GM21723 (cell line): ENCODE data around the gene ASNS.
"Not testable (repeated sequence)": the region's sequence is repeated elsewhere in the genome, so short reads cannot be mapped to it uniquely, and the experiment has no call there.

Experiments
- ATAC-seq: cut with Tn5 transposase; IDR thresholded peaks from one replicate; pipeline ENCODE4 v1.9.1; 2021; ENCODE audit warnings: mild to moderate bottlenecking, moderate library complexity; ENCODE audit not compliant: unreplicated experiment

ASNS gene, protein sequence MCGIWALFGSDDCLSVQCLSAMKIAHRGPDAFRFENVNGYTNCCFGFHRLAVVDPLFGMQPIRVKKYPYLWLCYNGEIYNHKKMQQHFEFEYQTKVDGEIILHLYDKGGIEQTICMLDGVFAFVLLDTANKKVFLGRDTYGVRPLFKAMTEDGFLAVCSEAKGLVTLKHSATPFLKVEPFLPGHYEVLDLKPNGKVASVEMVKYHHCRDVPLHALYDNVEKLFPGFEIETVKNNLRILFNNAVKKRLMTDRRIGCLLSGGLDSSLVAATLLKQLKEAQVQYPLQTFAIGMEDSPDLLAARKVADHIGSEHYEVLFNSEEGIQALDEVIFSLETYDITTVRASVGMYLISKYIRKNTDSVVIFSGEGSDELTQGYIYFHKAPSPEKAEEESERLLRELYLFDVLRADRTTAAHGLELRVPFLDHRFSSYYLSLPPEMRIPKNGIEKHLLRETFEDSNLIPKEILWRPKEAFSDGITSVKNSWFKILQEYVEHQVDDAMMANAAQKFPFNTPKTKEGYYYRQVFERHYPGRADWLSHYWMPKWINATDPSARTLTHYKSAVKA

DNA sequence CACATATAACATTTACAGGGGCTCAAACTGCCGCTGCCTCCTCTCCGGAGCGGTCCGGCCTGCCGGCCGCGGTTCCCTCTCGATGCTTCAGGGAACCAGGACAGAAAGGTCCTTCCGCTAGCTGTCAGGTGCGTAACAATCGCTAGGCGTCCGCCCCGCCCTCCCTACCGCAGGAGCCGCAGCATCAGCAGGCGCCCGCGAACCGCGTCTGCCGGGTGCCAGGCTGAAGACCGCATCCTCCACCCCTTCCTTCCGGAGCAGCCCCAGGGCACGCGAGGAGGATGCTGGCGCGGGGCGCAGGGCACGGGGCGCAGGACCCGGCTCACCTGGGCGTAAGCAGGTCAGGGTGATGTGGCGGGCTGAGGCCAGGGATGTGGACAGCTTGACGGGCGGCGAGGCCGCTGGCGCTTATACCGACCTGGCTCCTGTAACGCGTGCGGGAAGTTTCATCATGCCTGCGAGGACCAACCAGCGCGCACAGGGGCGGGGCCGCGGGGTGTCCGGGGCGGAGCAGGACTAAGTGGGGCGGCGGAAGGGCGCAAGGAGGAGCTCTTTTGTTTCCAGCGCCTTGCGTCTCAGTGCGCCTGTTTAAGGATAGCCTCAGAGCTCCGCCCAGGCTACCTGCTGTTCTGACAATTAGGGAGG, at the start of gene ASNS:
Gene ASNS, minus strand, starts transcription at position 384 of the 645 bp plus-strand sequence. CDS start 3,252 bp downstream, outside the sequence.
- ATAC-seq = peak; percentile 99

DNA sequence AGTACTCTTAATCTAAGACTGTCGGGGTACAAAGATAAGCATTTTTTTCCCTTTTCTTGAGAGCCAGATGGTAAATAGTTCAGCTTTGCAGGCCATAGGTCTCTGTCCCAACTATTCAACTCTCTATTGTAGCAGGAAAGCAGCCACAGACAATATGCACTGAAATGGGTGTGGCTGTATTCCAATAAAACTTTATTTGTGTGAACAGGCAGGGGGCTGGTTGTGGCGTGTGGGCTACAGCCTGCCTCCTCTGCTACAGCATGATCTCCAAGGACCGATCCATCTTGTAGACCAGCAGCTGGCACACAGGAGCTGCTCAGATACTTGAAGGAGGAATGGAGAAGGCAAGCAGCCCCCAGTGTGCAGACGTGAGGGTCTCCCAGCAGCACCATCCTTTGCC, 49.0 kb upstream of the ASNS start:
- ATAC-seq = not testable (repeated sequence)

DNA sequence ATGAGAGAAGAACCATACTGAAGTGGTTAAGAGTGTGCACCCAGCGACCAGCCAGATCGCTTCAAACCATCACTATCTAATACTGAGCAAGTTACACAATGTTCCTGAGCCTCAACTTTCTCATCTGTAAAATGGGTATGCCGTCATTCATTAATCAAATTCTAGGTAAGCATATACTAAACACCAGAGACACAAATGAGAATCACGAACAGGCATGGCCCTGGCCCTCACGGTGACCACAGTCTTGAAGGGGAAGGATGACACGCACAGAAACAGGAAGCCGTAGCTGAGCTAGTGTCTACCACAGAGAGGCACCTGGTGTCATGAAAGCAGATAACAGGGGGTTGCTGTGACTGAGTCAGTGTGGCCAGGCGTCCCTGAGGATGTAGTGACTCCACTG, 43.1 kb upstream of the ASNS start:
- ATAC-seq = not testable (repeated sequence)

DNA sequence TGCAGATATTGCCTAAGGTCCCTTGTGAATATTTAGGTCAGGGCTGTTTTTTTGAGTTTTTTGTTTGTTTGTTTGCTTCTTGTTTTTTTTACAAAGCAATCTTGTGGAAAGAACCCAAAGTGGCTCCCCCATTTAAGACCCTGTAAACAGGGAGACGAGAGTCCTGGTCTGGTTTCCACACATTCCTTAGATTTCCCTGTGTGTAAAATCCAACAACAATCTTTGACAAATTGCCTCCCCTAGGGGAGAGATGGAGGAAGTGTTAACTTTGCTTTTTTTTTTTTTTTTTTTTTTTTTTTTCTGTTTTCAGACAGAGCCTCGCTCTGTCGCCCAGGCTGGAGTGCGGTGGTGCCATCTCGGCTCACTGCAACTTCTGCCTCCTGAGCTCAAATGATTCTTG, 40.1 kb upstream of the ASNS start:
- ATAC-seq = not testable (repeated sequence)

GRCh38 chr7:97896893-97897292, 24.7 kb upstream of the ASNS start:
- ATAC-seq = not testable (repeated sequence)

- ATAC-seq = not testable (repeated sequence)
Observed at GRCh38 chr7:97891721-97892120, 19.5 kb upstream of the ASNS start.

- ATAC-seq = not testable (repeated sequence)
Observed at GRCh38 chr7:97879527-97879926, 7.3 kb upstream of the ASNS start.

DNA sequence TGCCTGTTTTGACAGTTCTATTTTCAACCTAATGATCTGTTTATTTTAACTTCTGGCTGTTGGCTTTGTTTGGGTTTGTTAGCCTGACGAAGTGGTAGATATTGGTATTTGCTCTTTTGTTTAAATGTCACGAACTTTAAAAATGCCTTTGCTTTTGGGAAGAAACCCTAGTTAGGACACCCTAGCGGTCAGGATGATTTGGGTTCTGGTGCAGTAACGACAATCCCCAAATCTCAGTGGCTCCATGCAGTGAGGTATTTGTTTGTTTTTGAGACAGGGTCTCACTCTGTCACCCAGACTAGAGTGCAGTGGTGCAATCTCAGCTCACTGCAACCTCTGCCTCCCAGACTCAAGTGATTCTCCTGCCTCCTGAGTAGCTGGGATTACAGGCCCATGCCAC, 2.7 kb upstream of the ASNS start:
- not testable (repeated sequence) for ATAC-seq

DNA sequence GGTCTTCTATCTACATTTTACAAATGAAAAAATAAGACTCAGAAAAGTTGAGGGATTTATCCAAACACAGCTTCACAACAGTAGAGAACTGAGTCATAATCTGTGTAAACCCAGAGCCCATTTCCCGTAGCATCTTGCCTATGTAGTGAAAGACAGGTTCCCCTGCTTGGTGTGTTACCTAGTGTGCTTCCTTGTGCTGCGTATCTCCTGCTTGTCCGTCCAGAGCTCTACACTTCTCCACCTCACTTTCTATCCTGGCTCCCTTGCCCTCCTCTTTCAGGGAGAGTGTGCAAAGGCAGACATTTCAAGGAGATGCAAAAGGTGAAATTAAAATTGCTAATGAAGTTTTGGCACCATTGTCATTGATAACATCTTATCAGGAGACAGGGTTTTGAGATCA, 1.4 kb upstream of the ASNS start:
- no peak for ATAC-seq

DNA sequence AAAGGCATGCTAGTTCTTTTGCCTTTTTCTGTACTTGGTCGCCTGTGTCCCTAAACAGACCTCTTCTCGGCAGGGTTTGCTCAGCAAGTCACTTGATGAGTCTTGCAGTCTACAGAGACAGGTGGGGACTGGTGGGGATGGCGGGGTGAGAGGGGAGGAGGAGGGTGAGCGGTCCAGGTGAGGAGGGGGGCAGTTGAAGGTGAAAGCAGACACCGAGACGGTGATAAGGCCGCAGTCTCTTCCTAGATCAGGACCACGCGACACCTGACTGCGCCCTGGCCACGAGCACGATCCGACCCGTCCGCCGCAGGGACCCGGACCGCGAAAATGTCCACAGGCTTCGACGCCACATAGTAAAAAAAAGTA, 566 bp downstream of the ASNS start:
- ATAC-seq = peak; percentile 29

DNA sequence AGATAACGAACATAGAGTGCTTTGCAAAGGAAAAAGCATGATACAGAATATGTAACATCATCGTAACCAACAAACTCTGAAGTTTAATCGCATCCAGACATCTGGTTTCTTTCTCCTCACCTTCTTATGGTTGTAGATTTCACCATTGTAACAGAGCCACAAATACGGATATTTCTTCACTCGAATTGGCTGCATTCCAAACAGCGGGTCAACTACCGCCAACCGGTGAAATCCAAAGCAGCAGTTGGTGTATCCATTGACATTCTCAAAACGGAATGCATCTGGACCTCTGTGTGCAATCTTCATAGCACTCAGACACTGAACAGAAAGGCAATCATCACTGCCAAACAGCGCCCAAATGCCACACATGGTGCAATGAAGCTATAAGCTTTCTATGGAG, 3.4 kb downstream of the ASNS start:
- ATAC-seq = no peak

GRCh38 chr7:97868314-97868713, 3.9 kb downstream of the ASNS start:
- ATAC-seq = no peak

DNA sequence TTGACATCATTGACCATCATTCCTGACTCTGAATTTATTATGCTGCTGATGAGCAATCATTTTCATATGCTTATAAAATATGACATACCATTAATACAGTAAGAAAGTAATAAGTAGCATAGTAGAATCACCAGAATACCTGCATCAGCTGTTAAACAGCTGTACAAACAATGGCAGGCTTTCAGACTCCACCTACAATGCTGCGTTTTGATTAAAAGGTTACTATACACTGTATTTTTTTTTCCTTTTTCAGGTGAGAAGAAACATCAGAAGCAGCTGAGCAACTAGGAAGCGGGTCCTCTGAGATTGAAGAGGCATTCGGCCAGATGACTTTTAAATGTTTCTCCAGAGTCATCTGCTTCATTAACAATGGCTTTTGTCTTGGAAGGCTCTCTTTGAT, 7.1 kb downstream of the ASNS start:
- ATAC-seq = no peak

- ATAC-seq = no peak
Observed at GRCh38 chr7:97859606-97860204, 12.5 kb downstream of the ASNS start.

DNA sequence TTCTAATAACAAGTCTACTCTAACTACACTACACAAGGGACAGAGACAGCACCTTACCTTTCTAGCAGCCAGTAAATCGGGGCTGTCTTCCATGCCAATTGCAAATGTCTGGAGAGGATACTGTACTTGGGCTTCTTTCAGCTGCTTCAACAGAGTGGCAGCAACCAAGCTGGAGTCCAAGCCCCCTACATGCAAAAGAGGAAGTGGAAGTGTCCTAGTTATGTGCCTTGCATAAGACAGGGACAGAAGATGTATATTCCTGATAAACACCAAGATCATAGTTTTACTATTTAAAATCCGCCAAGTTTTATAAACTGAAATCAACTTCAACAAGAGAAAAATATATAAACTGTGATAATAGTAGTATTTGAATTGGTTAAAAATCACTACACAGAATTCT, 14.0 kb downstream of the ASNS start:
- ATAC-seq = no peak

- ATAC-seq = no peak
Observed at GRCh38 chr7:97857544-97857943, 14.7 kb downstream of the ASNS start.

DNA sequence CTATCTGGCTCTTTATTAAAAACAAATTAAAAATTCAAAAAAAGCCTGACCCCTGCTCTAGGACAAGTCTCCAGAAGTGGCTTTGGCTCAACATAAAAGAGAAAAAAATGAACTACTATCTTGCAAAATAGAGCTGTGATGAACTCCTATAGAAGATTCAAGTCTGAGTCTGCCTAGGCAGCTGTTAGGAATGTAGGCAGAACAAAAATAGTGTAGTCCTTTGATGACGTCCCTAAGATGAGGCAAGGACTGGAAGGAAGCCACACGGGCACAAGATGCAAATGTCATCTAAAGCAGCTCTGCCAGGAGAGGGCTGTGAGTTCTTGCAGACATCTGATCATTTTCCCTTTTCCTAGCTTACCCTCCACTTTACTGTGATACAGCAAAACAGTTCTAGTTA, 20.5 kb downstream of the ASNS start:
- ATAC-seq = no peak

GRCh38 chr7:97850262-97851031, 21.8 kb downstream of the ASNS start:
- ATAC-seq = not testable (repeated sequence)

GRCh38 chr7:97847791-97848190, 24.4 kb downstream of the ASNS start:
- ATAC-seq = no peak

DNA sequence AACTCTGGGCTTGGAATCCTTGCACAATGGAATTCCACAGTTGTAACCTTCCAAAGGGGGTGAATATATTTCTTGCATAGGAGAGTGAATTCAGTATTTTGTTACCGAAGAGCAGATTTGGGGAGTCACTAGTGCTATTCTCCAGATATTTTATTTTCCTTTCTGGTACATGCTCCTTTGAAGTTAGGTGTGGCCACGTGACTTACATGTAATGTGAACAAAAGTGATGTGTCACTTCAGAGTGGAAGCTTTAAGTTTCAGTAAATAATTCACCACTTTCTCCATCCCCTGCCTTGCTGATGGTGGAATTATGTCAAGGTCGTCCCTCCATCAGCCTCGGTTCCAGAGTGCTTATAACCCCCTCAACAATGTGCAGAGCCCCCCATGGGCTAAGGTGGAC, 25.3 kb downstream of the ASNS start:
- ATAC-seq = no peak

DNA sequence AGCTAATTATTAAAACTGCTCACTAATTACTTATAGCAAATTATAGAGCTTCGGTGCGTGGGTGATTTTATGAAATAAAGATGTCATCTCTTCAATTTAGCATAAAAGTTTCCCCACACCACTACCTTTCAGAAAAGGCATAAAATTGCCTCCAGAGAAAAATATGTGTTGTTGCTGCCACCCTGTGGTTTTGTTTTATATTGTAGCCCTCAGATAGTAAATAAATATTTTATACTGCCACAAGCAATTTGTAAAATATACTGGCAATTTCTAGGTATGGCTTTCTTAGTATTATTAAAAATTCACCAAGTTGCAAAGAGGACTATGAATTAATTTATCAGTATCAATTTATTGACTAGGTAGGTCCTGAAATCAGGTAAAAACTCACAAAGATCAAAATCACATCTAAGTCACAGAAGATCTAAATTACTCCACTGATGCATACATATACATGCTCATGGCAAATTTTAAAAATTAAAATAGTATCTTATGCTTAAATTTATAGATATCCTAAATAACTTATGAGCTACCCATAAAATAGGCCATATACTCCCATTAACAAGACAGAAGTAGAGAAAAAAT, 26.5 kb downstream of the ASNS start:
- ATAC-seq = no peak
